CD4-positive, alpha-beta T cell (primary cell): ENCODE measurements around the gene MDP1. TPM values are rescaled to one million over a fixed set of nuclear protein-coding genes. Genes with fewer than 3 reads are reported as not detected.

Experiments
- ATAC-seq: fragments of 200-7000 bp; cut with Tn5 transposase; one replicate; pipeline ENCODE4 v1.10.0; 2022; ENCODE audit warnings: mild to moderate bottlenecking; ENCODE audit not compliant: poor library complexity
- CTCF ChIA-PET: fragments of 350-600 bp; sonication (Branson Sonifier 250); formaldehyde crosslinking; loops from one replicate; lab custom pipeline; 2021; ENCODE audit warnings: antibody characterized with exemption, inconsistent platforms; lab: Charles Lee
- POLR2A ChIA-PET: fragments of 350-600 bp; sonication (Branson Sonifier 250); formaldehyde crosslinking; loops from one replicate; lab custom pipeline; 2021; ENCODE audit warnings: antibody characterized with exemption, inconsistent platforms; lab: Charles Lee
- DNase-seq, 14 experiments: peaks; one replicate each; pipeline ENCODE4 v3.0.0-alpha.2; 2013 to 2020; ENCODE audit warnings: mixed read lengths in 2 of 14
- H3K27ac ChIP-seq, 2 donors: one replicate each; pipeline versions ENCODE4 v1.5.1 to v1.7.0; 2013; ENCODE audit warnings: low read length in 2 of 2, low read depth in 1 of 2, mild to moderate bottlenecking in 1 of 2
- H3K27me3 ChIP-seq, 2 experiments: 1 replicate in 1 of 2; 2 replicates in 1 of 2; pipeline versions ENCODE4 v1.6.1 to v1.7.0; 2013; ENCODE audit warnings: low read length in 2 of 2, control low read depth in 1 of 2, mild to moderate bottlenecking in 1 of 2, moderate library complexity in 1 of 2; ENCODE audit not compliant: insufficient read depth in 2 of 2, control insufficient read depth in 1 of 2
- H3K36me3 ChIP-seq: one replicate; pipeline ENCODE4 v1.6.1; 2013; ENCODE audit warnings: low read length, control low read depth; ENCODE audit not compliant: insufficient read depth
- H3K4me1 ChIP-seq: one replicate; pipeline ENCODE4 v1.6.1; 2013; ENCODE audit warnings: low read length, control low read depth; ENCODE audit not compliant: insufficient read depth
- H3K4me3 ChIP-seq: one replicate; pipeline ENCODE4 v1.5.1; 2013; ENCODE audit warnings: mild to moderate bottlenecking, low read length, moderate library complexity
- H3K9me3 ChIP-seq, 2 experiments: 1 replicate in 1 of 2; 2 replicates in 1 of 2; pipeline versions ENCODE4 v1.6.1 to v1.7.0; 2013; ENCODE audit warnings: low read length in 2 of 2, mild to moderate bottlenecking in 2 of 2, control low read depth in 1 of 2, moderate library complexity in 1 of 2; ENCODE audit not compliant: control insufficient read depth in 1 of 2, insufficient read depth in 1 of 2
- H3K27ac Mint-ChIP-seq: one replicate; pipeline ENCODE4 v1.8.0; 2020; ENCODE audit warnings: mixed read lengths
- H3K27me3 Mint-ChIP-seq: one replicate; pipeline ENCODE4 v1.8.0; 2021; ENCODE audit warnings: mixed read lengths
- H3K36me3 Mint-ChIP-seq: one replicate; pipeline ENCODE4 v1.8.0; 2021; ENCODE audit warnings: low read depth, mixed read lengths
- H3K4me1 Mint-ChIP-seq: one replicate; pipeline ENCODE4 v1.8.0; 2021; ENCODE audit warnings: low read depth, mixed read lengths
- H3K4me3 Mint-ChIP-seq: one replicate; pipeline ENCODE4 v1.8.0; 2020; ENCODE audit warnings: mild to moderate bottlenecking, mixed read lengths
- H3K9me3 Mint-ChIP-seq: one replicate; pipeline ENCODE4 v1.8.0; 2020; ENCODE audit warnings: mixed read lengths
- CTCF ChIP-seq: fragments of 200-600 bp; IDR thresholded peaks from one replicate; pipeline ENCODE4 v1.8.0; 2022; ENCODE audit warnings: antibody characterized with exemption, mild to moderate bottlenecking
- intact Hi-C, 2 experiments: fragments of 100-400 bp; cut with DNase I in 1 of 2; cut with micrococcal nuclease in 1 of 2; formaldehyde crosslinking; loops; one replicate each; pipeline versions ENCODE4 v1.15.1 to v1.9.0; 2023 to 2025; cut with DNase I, micrococcal nuclease
- total RNA-seq, 174 experiments: library from RNA in 2 of 174; stranded (reverse) in 2 of 174; gene quantifications; one replicate each; pipeline ENCODE4 v1.2.3 and lab custom pipeline; 2021 to 2026

MDP1 gene
- total RNA-seq, 2 experiments from 2014 or later, result 3.2 to 3.7 TPM

DNA sequence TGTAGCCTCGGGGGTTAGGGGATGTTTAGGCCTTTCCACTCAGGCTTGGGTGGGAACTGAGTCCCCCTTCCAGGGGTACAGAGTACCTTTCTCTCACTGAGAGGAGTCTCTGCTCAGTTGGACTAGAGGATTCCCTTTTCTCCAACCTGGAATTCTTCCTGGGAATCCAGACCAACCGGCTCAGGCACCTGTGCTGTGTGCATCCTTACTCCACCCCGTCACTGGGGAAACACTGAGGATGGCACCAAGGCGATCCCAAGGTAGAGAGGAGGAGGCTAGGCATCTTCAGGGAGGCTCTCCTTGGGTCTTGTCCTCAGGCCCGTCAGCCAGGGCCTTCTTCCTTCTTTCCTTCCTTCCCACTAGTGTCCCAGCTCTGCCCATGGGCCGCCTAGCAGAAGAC, 48.0 kb upstream of the MDP1 start:
- ChIA-PET CTCF (no interaction called here), POLR2A (no interaction called here)
- no peak for DNase-seq
- H3K36me3 ChIP-seq, result peaks cover 55% of the 10 kb centered on the region
- H3K27ac ChIP-seq, result no peak overlapping the region
- no peak for ATAC-seq
- H3K36me3 Mint-ChIP-seq, result peaks cover 70% of the 10 kb centered on the region
- H3K27ac Mint-ChIP-seq, result no peak overlapping the region
- H3K27me3 ChIP-seq, result no peaks in the 10 kb centered on the region
- H3K27me3 Mint-ChIP-seq, result no peaks in the 10 kb centered on the region
- H3K4me3 ChIP-seq, result no peak overlapping the region
- H3K9me3 ChIP-seq, result no peaks in the 10 kb centered on the region
- no peaks in the 10 kb centered on the region for H3K4me1 Mint-ChIP-seq
- intact Hi-C loops, result no loop called here
- no peaks in the 10 kb centered on the region for H3K9me3 Mint-ChIP-seq
- no peaks in the 10 kb centered on the region for H3K4me1 ChIP-seq
- no peak overlapping the region for H3K4me3 Mint-ChIP-seq
- no peak for TF ChIP-seq CTCF

GRCh38 chr14:24262821-24263733, 47.2 kb upstream of the MDP1 start, which contains the start of gene TGM1:
TSS of gene TGM1 (minus strand) at chr14:24263177. CDS start at chr14:24262352, 825 bp downstream.
- Mint-ChIP-seq H3K27me3 (no peaks in the 10 kb centered on the region), H3K36me3 (peaks cover 63% of the 10 kb centered on the region), H3K4me3 (no peak within 1 kb of the TSS), H3K9me3 (no peaks in the 10 kb centered on the region), H3K27ac (no peak within 1 kb of the TSS), H3K4me1 (no peaks in the 10 kb centered on the region)
- POLR2A ChIA-PET, result interaction anchor here (1.7 to 2.5 kb wide), 2 partner anchors 7 to 21 kb away, joined by 3 to 9 read pairs; partner anchors contain the start of gene TINF2
- CTCF ChIA-PET, result no interaction called here
- no peak within 1 kb of the TSS for H3K4me3 ChIP-seq
- H3K4me1 ChIP-seq, result no peaks in the 10 kb centered on the region
- ATAC-seq (no peak), DNase-seq (no peak)
- no peaks in the 10 kb centered on the region for H3K9me3 ChIP-seq
- H3K36me3 ChIP-seq, result peaks cover 48% of the 10 kb centered on the region
- H3K27me3 ChIP-seq, result no peaks in the 10 kb centered on the region
- intact Hi-C loops, result no loop called here
- no peak for TF ChIP-seq CTCF
- no peak within 1 kb of the TSS for H3K27ac ChIP-seq

DNA sequence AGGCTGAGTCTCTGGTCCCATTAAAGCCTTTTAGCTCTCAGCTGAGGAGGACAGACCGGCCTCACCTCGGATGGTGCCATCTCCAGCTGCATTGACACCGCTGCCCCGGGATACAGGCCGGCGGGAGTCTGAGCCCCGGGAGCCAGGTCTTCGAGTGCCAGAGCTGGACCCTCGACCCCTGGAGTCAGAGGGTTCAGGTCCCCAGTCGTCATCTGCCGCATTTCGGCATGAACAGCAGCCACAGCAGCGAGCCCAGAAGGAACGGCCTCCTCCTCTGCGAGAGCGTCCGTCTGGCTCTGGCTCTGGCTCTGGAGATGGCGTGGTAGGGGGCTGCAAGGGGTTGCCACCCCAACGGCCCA, 46.1 kb upstream of the MDP1 start:
- no peak for TF ChIP-seq CTCF
- H3K36me3 Mint-ChIP-seq, result peaks cover 63% of the 10 kb centered on the region
- H3K27me3 ChIP-seq, result no peaks in the 10 kb centered on the region
- POLR2A ChIA-PET, result interaction anchor here (1.7 to 2.5 kb wide), 2 partner anchors 9 to 19 kb away, joined by 3 to 9 read pairs; partner anchors contain the start of gene TINF2
- no peak overlapping the region for H3K4me3 ChIP-seq
- no peak overlapping the region for H3K27ac ChIP-seq
- no peaks in the 10 kb centered on the region for H3K4me1 Mint-ChIP-seq
- no peaks in the 10 kb centered on the region for H3K9me3 ChIP-seq
- H3K4me3 Mint-ChIP-seq, result no peak overlapping the region
- intact Hi-C loops, result no loop called here
- DNase-seq, result no peak
- CTCF ChIA-PET, result no interaction called here
- no peaks in the 10 kb centered on the region for H3K27me3 Mint-ChIP-seq
- no peak overlapping the region for H3K27ac Mint-ChIP-seq
- H3K9me3 Mint-ChIP-seq, result no peaks in the 10 kb centered on the region
- no peak for ATAC-seq
- H3K4me1 ChIP-seq, result no peaks in the 10 kb centered on the region
- peaks cover 36% of the 10 kb centered on the region for H3K36me3 ChIP-seq
